ENCODE results near the gene TCF3.

The TCF3 gene

GRCh38 chr19:1579222-1579621, 73.2 kb downstream of the TCF3 start:
- H3K23ac ChIP-seq (ENCODE audit: low read depth, low read length, poor library complexity) = no peak overlapping the region
- H3K9ac ChIP-seq (ENCODE audit: low read depth, low read length, poor library complexity) = no peak overlapping the region
- H3K36me3 ChIP-seq (replicated peaks in 1 of 2; ENCODE audit: control insufficient read depth in 2 of 2, insufficient read depth in 2 of 2, low read length in 2 of 2) = peaks cover 59 to 85% of the 10 kb centered on the region in 2 donors
- H3K4me1 ChIP-seq (ENCODE audit: control insufficient read depth in 2 of 2, insufficient read depth in 1 of 2, low read depth in 1 of 2, low read length in 2 of 2) = no peaks in the 10 kb centered on the region
- no peak overlapping the region for H2BK120ac ChIP-seq (ENCODE audit: low read depth, low read length)
- no peak overlapping the region for H2AK5ac ChIP-seq (ENCODE audit: low read depth, low read length)
- H3K18ac ChIP-seq (ENCODE audit: low read length) = no peak overlapping the region
- peak overlapping the region; percentile 65 for H4K8ac ChIP-seq (ENCODE audit: low read depth, low read length)
- no peak overlapping the region for H2AFZ ChIP-seq (ENCODE audit: low read length)
- WGBS, 2 donors (ENCODE audit: extremely low coverage in 2 of 2, insufficient read length in 2 of 2, insufficient replicate concordance in 1 of 2) = no CpG with 5 or more reads among the region's 20 CpGs
- H2BK15ac ChIP-seq (ENCODE audit: low read length) = no peak overlapping the region
- H3K27me3 ChIP-seq (ENCODE audit: control insufficient read depth in 3 of 3, insufficient read depth in 3 of 3, low read depth in 1 of 3, low read length in 3 of 3) = no peaks in the 10 kb centered on the region
- H3K27ac ChIP-seq (replicated peaks; ENCODE audit: low read length) = no peak overlapping the region
- no peak overlapping the region for H2BK5ac ChIP-seq (ENCODE audit: low read length)
- no peaks in the 10 kb centered on the region for H3K9me3 ChIP-seq (replicated peaks in 1 of 2; ENCODE audit: control insufficient read depth in 2 of 2, insufficient read depth in 1 of 2, low read depth in 1 of 2, low read length in 2 of 2)
- H4K91ac ChIP-seq (ENCODE audit: low read depth, low read length, poor library complexity) = no peak overlapping the region
- no peak overlapping the region for H3K4ac ChIP-seq (ENCODE audit: low read length)
- H3K14ac ChIP-seq (ENCODE audit: low read length) = no peak overlapping the region
- no peak overlapping the region for H3K4me3 ChIP-seq (ENCODE audit: low read length in 2 of 2)
- H2BK12ac ChIP-seq (ENCODE audit: low read length) = no peak overlapping the region
- no peak overlapping the region for H3K4me2 ChIP-seq (ENCODE audit: insufficient read depth, low read length, poor library complexity, severe bottlenecking)
- DNase-seq (ENCODE audit: low spot score) = no peak
- peaks cover 13% of the 10 kb centered on the region for H3K79me1 ChIP-seq (ENCODE audit: low read depth, low read length)

- H3K23ac ChIP-seq (ENCODE audit: low read depth, low read length, poor library complexity) = peak overlapping the region; percentile 91
- H3K4ac ChIP-seq (ENCODE audit: low read length) = no peak overlapping the region
- peaks cover 54 to 73% of the 10 kb centered on the region in 2 donors for H3K36me3 ChIP-seq (replicated peaks in 1 of 2; ENCODE audit: control insufficient read depth in 2 of 2, insufficient read depth in 2 of 2, low read length in 2 of 2)
Measured at GRCh38 chr19:1577929-1578618, 74.3 kb downstream of the TCF3 start.

GRCh38 chr19:1577090-1577928, 75.1 kb downstream of the TCF3 start:
- H3K27me3 ChIP-seq (ENCODE audit: control insufficient read depth in 3 of 3, insufficient read depth in 3 of 3, low read depth in 1 of 3, low read length in 3 of 3) = no peaks in the 10 kb centered on the region
- no peaks in the 10 kb centered on the region for H3K9me3 ChIP-seq (replicated peaks in 1 of 2; ENCODE audit: control insufficient read depth in 2 of 2, insufficient read depth in 1 of 2, low read depth in 1 of 2, low read length in 2 of 2)
- H3K27ac ChIP-seq (replicated peaks; ENCODE audit: low read length) = no peak overlapping the region
- H2BK15ac ChIP-seq (ENCODE audit: low read length) = no peak overlapping the region
- H3K14ac ChIP-seq (ENCODE audit: low read length) = no peak overlapping the region
- no peak overlapping the region for H3K9ac ChIP-seq (ENCODE audit: low read depth, low read length, poor library complexity)
- no peak overlapping the region for H2AFZ ChIP-seq (ENCODE audit: low read length)
- H4K8ac ChIP-seq (ENCODE audit: low read depth, low read length) = no peak overlapping the region
- H3K4me1 ChIP-seq (ENCODE audit: control insufficient read depth in 2 of 2, insufficient read depth in 1 of 2, low read depth in 1 of 2, low read length in 2 of 2) = no peaks in the 10 kb centered on the region
- whole genome bisulfite sequencing, 2 donors (ENCODE audit: extremely low coverage in 2 of 2, insufficient read length in 2 of 2, insufficient replicate concordance in 1 of 2) = no CpG with 5 or more reads among the region's 41 CpGs
- peaks cover 49 to 66% of the 10 kb centered on the region in 2 donors for H3K36me3 ChIP-seq (replicated peaks in 1 of 2; ENCODE audit: control insufficient read depth in 2 of 2, insufficient read depth in 2 of 2, low read length in 2 of 2)
- H3K4me2 ChIP-seq (ENCODE audit: insufficient read depth, low read length, poor library complexity, severe bottlenecking) = no peak overlapping the region
- H4K91ac ChIP-seq (ENCODE audit: low read depth, low read length, poor library complexity) = no peak overlapping the region
- H3K23ac ChIP-seq (ENCODE audit: low read depth, low read length, poor library complexity) = no peak overlapping the region
- H2BK5ac ChIP-seq (ENCODE audit: low read length) = peak overlapping the region; percentile 60
- no peak overlapping the region for H3K18ac ChIP-seq (ENCODE audit: low read length)
- DNase-seq (ENCODE audit: low spot score) = no peak
- no peak overlapping the region for H3K4me3 ChIP-seq (ENCODE audit: low read length in 2 of 2)
- no peak overlapping the region for H2BK120ac ChIP-seq (ENCODE audit: low read depth, low read length)
- H3K4ac ChIP-seq (ENCODE audit: low read length) = no peak overlapping the region
- no peak overlapping the region for H2AK5ac ChIP-seq (ENCODE audit: low read depth, low read length)
- peaks cover 8% of the 10 kb centered on the region for H3K79me1 ChIP-seq (ENCODE audit: low read depth, low read length)
- H2BK12ac ChIP-seq (ENCODE audit: low read length) = no peak overlapping the region

More at GRCh38 chr19:1577929-1578618, 74.3 kb downstream of the TCF3 start:
- Histone ChIP-seq H3K9ac (ENCODE audit: low read depth, low read length, poor library complexity) (no peak overlapping the region), H3K4me3 (ENCODE audit: low read length in 2 of 2) (no peak overlapping the region), H3K79me1 (ENCODE audit: low read depth, low read length) (peaks cover 13% of the 10 kb centered on the region), H3K4me1 (ENCODE audit: control insufficient read depth in 2 of 2, insufficient read depth in 1 of 2, low read depth in 1 of 2, low read length in 2 of 2) (no peaks in the 10 kb centered on the region), H2BK5ac (ENCODE audit: low read length) (no peak overlapping the region), H4K8ac (ENCODE audit: low read depth, low read length) (no peak overlapping the region), H3K14ac (ENCODE audit: low read length) (no peak overlapping the region), H2AFZ (ENCODE audit: low read length) (no peak overlapping the region), H2BK15ac (ENCODE audit: low read length) (no peak overlapping the region), H2AK5ac (ENCODE audit: low read depth, low read length) (no peak overlapping the region), H3K9me3 (replicated peaks in 1 of 2; ENCODE audit: control insufficient read depth in 2 of 2, insufficient read depth in 1 of 2, low read depth in 1 of 2, low read length in 2 of 2) (no peaks in the 10 kb centered on the region), H2BK120ac (ENCODE audit: low read depth, low read length) (no peak overlapping the region), H3K4me2 (ENCODE audit: insufficient read depth, low read length, poor library complexity, severe bottlenecking) (no peak overlapping the region), H2BK12ac (ENCODE audit: low read length) (peak overlapping the region; percentile 10), H3K27me3 (ENCODE audit: control insufficient read depth in 3 of 3, insufficient read depth in 3 of 3, low read depth in 1 of 3, low read length in 3 of 3) (no peaks in the 10 kb centered on the region), H3K18ac (ENCODE audit: low read length) (no peak overlapping the region), H3K27ac (replicated peaks; ENCODE audit: low read length) (no peak overlapping the region), H4K91ac (ENCODE audit: low read depth, low read length, poor library complexity) (no peak overlapping the region)
- no peak for DNase-seq (ENCODE audit: low spot score)
- WGBS, 2 donors (ENCODE audit: extremely low coverage in 2 of 2, insufficient read length in 2 of 2, insufficient replicate concordance in 1 of 2) = no CpG with 5 or more reads among the region's 49 CpGs

All from neuronal stem cell (in vitro differentiated cells).